ENCODE results near the gene SHMT1. TPM values are rescaled to one million over a fixed set of nuclear protein-coding genes. Genes with fewer than 3 reads are reported as not detected.
"Not testable (repeated sequence)": the region's sequence is repeated elsewhere in the genome, so short reads cannot be mapped to it uniquely, and the experiment has no call there.

SHMT1 gene
- total RNA-seq, result 2.3 TPM
- long read RNA-seq, partial matches to known transcripts, result 0 of 6 reads
- long read RNA-seq, other reads (novel, unspliced or antisense), result 3 of 6 reads

GRCh38 chr17:18363101-18364049 lies at the start of gene SHMT1:
Gene SHMT1, minus strand, starts transcription at chr17:18363550. Its CDS starts 7,569 bp downstream, at chr17:18355981.
- intact Hi-C loops (cut with DNase I), result loop anchor here (5.0 kb wide), 1 partner anchor 46 kb away; the partner anchor contains the start of gene SMCR8
- peak; percentile 96 for DNase-seq (ENCODE audit: low spot score)

DNA sequence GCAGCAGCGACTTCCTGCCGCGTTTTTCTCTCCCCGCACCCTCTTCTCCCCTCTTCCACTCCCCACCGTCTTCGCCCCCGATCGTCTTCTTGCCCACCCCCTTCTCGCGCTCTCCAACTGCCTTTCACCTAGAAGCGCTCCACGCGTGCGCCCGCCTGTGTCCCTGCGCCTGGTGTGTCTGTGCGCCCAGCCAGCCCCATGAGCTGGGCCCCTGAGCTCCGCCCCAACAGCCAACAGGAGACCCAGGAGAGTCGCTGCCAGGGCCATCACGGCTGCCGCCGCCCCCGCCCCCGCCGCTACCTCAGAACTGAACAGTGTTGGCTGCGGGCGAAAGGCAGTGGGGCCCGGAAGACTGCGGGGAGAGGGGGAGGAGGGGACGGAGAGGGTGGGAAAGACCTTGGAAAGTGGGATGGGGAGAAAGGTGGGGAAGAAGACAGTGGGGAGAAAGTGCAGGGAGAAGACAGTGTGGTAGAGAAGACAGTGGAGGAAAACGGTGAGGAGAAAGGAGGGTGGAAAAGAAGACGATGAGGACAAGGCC lies 48.7 kb upstream of the SHMT1 start:
- intact Hi-C loops (cut with DNase I); DNase-seq (ENCODE audit: low spot score): not testable (repeated sequence)

GRCh38 chr17:18411377-18411864 lies 48.1 kb upstream of the SHMT1 start:
- DNase-seq (ENCODE audit: low spot score); intact Hi-C loops (cut with DNase I): not testable (repeated sequence)

- DNase-seq (ENCODE audit: low spot score), result not testable (repeated sequence)
These were observed 47.4 kb upstream of the SHMT1 start for GRCh38 chr17:18410736-18411135.

GRCh38 chr17:18409321-18409720 lies 46.0 kb upstream of the SHMT1 start:
- intact Hi-C loops (cut with DNase I); DNase-seq (ENCODE audit: low spot score): not testable (repeated sequence)

More at GRCh38 chr17:18410736-18411135, 47.4 kb upstream of the SHMT1 start:
- intact Hi-C loops (cut with DNase I), result not testable (repeated sequence)

DNA sequence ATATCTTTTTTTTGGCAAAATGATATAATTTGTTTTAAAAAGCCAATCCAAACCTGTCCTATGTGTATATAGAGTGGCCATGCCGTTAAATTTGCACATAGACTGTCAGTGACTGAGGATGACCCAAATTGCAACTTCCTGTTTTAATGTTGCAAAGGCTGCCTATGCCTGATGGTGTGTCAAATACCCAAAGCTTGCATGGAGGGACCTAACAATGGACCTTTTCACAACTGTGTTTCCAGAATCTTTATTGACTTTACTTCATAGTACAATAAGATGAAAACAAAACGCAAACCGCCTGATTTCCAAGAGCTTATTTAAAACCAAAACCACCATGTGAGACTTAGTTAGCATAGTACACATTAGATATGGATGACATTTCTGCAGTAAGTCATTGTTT lies 45.6 kb upstream of the SHMT1 start:
- DNase-seq (ENCODE audit: low spot score); intact Hi-C loops (cut with DNase I): not testable (repeated sequence)

GRCh38 chr17:18403604-18404003 lies 40.3 kb upstream of the SHMT1 start:
- intact Hi-C loops (cut with DNase I); DNase-seq (ENCODE audit: low spot score): not testable (repeated sequence)

GRCh38 chr17:18403166-18403565 lies 39.8 kb upstream of the SHMT1 start:
- DNase-seq (ENCODE audit: low spot score); intact Hi-C loops (cut with DNase I): not testable (repeated sequence)

GRCh38 chr17:18401872-18402590 lies 38.7 kb upstream of the SHMT1 start:
- intact Hi-C loops (cut with DNase I); DNase-seq (ENCODE audit: low spot score): not testable (repeated sequence)

DNA sequence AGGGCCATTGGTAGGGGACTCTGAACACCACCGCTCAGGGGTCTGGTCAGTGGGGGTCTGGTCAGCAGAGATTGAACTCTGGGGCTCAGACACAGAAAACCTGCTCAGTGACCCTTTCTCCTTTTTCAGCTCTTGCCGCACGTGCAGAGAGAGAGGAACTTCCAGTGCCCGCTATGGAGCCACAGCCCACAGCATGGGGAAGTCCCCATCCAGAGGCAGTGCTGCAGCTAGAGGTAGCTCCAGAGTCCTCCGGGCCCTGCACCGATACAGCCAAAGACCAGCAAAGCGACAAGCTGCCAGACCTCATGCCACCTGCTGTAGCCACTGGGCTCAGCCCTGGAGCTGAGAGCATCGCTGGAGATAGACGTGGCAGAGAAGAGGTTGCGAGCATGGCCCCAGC lies 25.4 kb upstream of the SHMT1 start:
- intact Hi-C loops (cut with DNase I); DNase-seq (ENCODE audit: low spot score): not testable (repeated sequence)

DNA sequence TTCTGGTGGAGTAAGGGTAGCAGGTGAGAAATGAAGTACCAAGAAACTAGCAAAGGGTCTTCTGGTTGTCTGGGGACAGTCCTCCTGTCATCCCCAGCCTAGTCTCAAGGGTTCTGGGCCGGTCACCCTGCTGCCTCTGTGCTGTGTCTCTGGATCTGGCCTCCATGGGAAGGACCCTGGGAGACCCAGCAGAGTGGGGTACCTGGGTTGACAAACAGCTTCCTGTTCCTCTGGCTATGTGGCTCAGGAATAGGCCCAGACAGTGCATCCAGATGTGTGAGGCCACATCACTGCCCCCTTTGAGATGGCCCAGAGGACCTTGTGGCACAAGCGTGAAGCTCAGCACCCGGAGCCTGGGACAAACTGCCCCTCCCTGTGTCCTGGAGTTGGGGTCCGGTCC lies 24.9 kb upstream of the SHMT1 start:
- intact Hi-C loops (cut with DNase I); DNase-seq (ENCODE audit: low spot score): not testable (repeated sequence)

GRCh38 chr17:18387583-18387982 lies 24.2 kb upstream of the SHMT1 start:
- DNase-seq (ENCODE audit: low spot score); intact Hi-C loops (cut with DNase I): not testable (repeated sequence)

DNA sequence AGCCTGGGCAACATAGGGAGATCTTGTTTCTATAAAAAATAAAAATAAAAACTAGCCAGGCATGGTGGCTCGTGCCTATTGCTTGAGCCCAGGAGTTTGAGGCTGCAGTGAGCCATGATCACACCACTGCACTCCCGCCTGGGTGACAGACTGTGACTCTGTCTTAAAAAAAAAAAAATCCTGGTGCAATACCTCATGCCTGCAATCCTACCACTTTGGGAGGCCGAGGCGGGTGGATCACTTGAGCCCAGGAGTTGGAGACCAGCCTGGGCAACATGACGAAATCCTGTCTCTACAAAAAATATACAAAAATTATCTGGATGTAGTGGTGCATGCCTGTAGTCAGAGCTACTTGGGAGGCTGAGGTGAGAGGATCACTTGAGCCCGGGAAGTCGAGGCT lies 20.9 kb upstream of the SHMT1 start:
- intact Hi-C loops (cut with DNase I); DNase-seq (ENCODE audit: low spot score): not testable (repeated sequence)

GRCh38 chr17:18383079-18383481 lies 19.7 kb upstream of the SHMT1 start:
- intact Hi-C loops (cut with DNase I); DNase-seq (ENCODE audit: low spot score): not testable (repeated sequence)

DNA sequence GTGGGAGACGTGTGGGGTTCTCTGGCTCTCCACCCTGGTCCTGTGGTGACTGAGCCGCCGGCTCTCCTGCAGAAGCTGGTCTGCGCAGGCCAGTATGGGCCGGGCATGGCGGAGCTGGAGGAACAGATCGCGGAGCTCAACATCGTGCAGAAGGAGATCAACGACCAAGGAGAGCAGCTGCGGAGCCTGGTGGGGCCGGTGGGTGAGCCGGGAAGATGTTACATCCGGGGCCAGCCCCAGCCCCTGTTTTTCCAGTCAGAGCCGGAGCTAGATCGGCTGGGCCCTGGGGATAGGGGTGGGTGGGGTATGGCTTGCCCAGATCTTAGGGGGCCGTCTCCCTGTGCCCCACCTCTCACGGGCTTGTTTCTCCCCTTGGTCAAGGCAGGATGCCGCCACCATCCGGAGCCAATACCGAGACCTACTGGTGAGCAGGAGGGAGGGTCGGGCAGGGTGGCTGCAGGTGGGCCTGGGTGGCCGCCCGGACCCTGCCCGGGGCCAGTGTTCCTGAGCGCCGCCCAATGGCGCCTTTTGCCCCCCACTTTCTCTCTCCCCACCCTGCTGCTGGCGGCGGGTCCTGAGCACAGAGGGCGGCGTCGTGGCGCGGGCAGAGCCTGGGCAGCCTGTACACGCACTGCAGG lies 19.2 kb upstream of the SHMT1 start:
- intact Hi-C loops (cut with DNase I), result no loop called here
- DNase-seq (ENCODE audit: low spot score), result no peak

- no peak for DNase-seq (ENCODE audit: low spot score)
- intact Hi-C loops (cut with DNase I), result no loop called here
These were observed 18.5 kb upstream of the SHMT1 start for GRCh38 chr17:18381953-18382245.

DNA sequence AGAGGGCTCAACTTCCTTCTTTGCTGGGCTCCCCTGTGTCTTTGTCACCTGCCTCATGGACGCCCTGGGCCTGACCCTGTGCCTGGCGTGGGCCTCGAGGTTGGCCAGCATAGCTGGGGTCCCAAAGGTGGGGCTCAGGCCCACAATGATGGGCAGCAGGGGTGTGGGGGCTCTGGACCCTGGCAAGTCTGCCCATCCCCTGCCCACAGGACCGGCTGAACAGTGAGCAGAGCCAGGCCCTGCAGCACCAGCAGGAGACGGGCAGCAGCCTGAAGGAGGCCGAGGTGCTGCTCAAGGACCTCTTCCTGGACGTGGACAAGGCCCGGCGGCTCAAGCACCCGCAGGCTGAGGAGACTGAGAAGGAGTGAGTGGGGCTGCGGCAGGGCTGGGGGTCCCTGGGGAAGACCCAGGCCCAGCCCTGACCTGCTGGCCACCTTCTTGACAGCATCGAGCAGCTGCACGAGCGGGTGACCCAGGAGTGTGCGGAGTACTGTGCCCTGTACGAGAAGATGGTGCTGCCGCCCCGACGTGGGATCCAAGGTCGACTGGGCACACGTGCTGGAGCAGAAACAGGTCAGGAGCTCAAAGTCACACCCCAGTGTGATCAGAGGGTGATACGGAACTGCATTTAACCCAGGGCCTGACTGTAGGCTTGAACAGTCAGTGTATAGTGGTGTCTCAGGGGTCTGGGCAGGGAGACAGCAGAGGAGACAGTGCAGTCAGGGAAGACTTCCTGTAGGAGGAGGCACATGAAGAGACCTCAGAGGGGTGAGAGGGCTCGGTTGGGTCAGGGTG lies 18.0 kb upstream of the SHMT1 start:
- no peak for DNase-seq (ENCODE audit: low spot score)
- intact Hi-C loops (cut with DNase I), result no loop called here

DNA sequence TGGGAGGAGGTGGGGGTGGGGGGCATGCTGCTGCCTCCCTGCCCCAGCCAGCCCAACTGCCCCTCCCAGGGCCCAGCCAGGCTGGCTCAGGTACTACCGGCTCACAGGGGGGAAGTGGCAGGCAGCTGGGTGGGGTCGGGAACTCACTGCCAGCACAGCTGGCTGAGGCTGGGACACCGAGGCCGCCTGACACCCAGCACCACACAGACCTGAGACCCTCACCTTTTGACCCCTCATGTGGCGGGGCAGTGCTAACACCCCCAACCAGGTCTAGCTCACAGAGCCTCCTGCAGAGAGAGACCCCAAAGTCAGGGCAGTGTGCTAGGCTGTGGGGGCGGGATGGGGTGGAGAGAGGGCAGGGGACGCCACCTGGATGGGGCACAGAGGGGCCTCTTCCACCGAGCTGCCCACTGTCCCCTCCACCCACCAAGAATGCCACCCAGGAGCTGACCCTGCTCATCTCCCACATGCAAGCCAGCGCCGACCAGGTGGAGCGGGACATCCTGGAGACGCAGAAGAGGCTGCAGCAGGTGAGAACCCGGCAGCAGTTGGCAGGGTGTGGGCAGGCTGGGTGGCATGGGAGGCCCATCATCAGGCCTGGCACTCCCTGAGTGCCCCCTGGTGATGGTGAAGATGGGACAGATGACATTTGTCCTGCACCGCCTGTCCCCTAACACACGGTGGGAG lies 17.3 kb upstream of the SHMT1 start:
- DNase-seq (ENCODE audit: low spot score), result no peak
- intact Hi-C loops (cut with DNase I), result no loop called here

Data from cardiac septum (tissue), 1 donor.